GM12865 (cell line): ENCODE results near the gene MAN1A2.
A peak's percentile ranks its signal among the peaks of the same experiment; 100 is the strongest.
"Not testable (repeated sequence)": the region's sequence is repeated elsewhere in the genome, so short reads cannot be mapped to it uniquely, and the experiment has no call there.

Experiments used
- DNase-seq: peaks from one replicate; pipeline ENCODE4 v3.0.0; 2010; ENCODE audit warnings: low read depth
- H3K4me3 ChIP-seq: 2 replicates; pipeline ENCODE4 v1.5.1; 2011; ENCODE audit warnings: mild to moderate bottlenecking, low read depth, low read length, control low read depth
- CTCF ChIP-seq: IDR thresholded peaks from 2 replicates; pipeline ENCODE4 v1.5.1; 2011; ENCODE audit warnings: low read length, control low read depth, low read depth, inconsistent platforms; ENCODE audit not compliant: insufficient read depth; ENCODE audit errors: missing control alignments

MAN1A2 gene

GRCh38 chr1:117367046-117368025 is at the start of gene MAN1A2:
MAN1A2 (plus strand) TSS chr1:117367449; CDS start chr1:117368184, 735 bp downstream.
- TF ChIP-seq CTCF = no peak
- H3K4me3 ChIP-seq = peak within 1 kb of the TSS; percentile 72
- peak; percentile 94 for DNase-seq

GRCh38 chr1:117318011-117318410 is 49.2 kb upstream of the MAN1A2 start:
- TF ChIP-seq CTCF = no peak
- DNase-seq = no peak
- H3K4me3 ChIP-seq = no peak overlapping the region

- DNase-seq = no peak
- no peak for TF ChIP-seq CTCF
- H3K4me3 ChIP-seq = no peak overlapping the region
Measured at GRCh38 chr1:117318426-117318825, 48.8 kb upstream of the MAN1A2 start.

- no peak overlapping the region for H3K4me3 ChIP-seq
- no peak for TF ChIP-seq CTCF
- DNase-seq = no peak
Measured at GRCh38 chr1:117320515-117320914, 46.7 kb upstream of the MAN1A2 start.

GRCh38 chr1:117321680-117322609 is 45.3 kb upstream of the MAN1A2 start:
- H3K4me3 ChIP-seq = no peak overlapping the region
- DNase-seq = no peak
- TF ChIP-seq CTCF = no peak

- no peak for DNase-seq
- no peak overlapping the region for H3K4me3 ChIP-seq
- no peak for TF ChIP-seq CTCF
Measured at GRCh38 chr1:117324357-117324756, 42.9 kb upstream of the MAN1A2 start.

- not testable (repeated sequence) for DNase-seq, H3K4me3 ChIP-seq
Measured at GRCh38 chr1:117326035-117326434, 41.2 kb upstream of the MAN1A2 start.
